ENCODE measurements around the gene BCL2L15. TPM values are rescaled to one million over a fixed set of nuclear protein-coding genes. Genes with fewer than 3 reads are reported as not detected.

The BCL2L15 gene
- total and polyA plus RNA-seq, 4 donors = 0.04 to 0.70 (median 0.11) TPM

GRCh38 chr1:113934511-113935055, 47.2 kb upstream of the BCL2L15 start:
- Histone ChIP-seq H3K9ac (ENCODE audit: low read depth in 1 of 2, low read length in 2 of 2) (no peak overlapping the region), H3K36me3 (ENCODE audit: control insufficient read depth in 4 of 4, insufficient read depth in 3 of 4, low read depth in 1 of 4, low read length in 3 of 4) (no peaks in the 10 kb centered on the region), H3K27me3 (ENCODE audit: control insufficient read depth in 4 of 4, insufficient read depth in 4 of 4, low read length in 3 of 4) (no peaks in the 10 kb centered on the region), H3K27ac (ENCODE audit: low read depth in 1 of 2, low read length in 2 of 2) (peak overlapping the region in 1 of 2 donors; percentile 28), H3K9me3 (ENCODE audit: control insufficient read depth in 4 of 4, low read length in 3 of 4) (no peaks in the 10 kb centered on the region), H3K4me1 (ENCODE audit: control insufficient read depth in 4 of 4, insufficient read depth in 4 of 4, low read length in 3 of 4) (peaks cover 11 to 46% (median 40%) of the 10 kb centered on the region in 4 donors), H3K4me3 (ENCODE audit: low read depth in 1 of 3, low read length in 3 of 3) (no peak overlapping the region)
- no peak for DNase-seq (ENCODE audit: low spot score)
- TF ChIP-seq SP1 (IDR thresholded peaks at IDR 0.05) = no peak
- no peak for TF ChIP-seq YY1 (IDR thresholded peaks at IDR 0.05)
- no peak for TF ChIP-seq JUND (IDR thresholded peaks at IDR 0.05)
- TF ChIP-seq RXRA (IDR thresholded peaks at IDR 0.05) = no peak
- no peak for TF ChIP-seq FOXA1 (IDR thresholded peaks at IDR 0.05)
- no peak for TF ChIP-seq RAD21 (IDR thresholded peaks at IDR 0.05)
- no peak for TF ChIP-seq GABPA (IDR thresholded peaks at IDR 0.05 in 1 of 2, conservative IDR thresholded peaks at IDR 0.05 in 1 of 2)
- no peak for TF ChIP-seq MAX (IDR thresholded peaks at IDR 0.05)
- TF ChIP-seq HNF4A (conservative IDR thresholded peaks at IDR 0.05) = no peak
- TF ChIP-seq, protein P1, sequence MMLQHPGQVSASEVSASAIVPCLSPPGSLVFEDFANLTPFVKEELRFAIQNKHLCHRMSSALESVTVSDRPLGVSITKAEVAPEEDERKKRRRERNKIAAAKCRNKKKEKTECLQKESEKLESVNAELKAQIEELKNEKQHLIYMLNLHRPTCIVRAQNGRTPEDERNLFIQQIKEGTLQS (IDR thresholded peaks at IDR 0.05) = no peak
- 76% methylated on average over 5 of the region's 5 CpGs for WGBS

DNA sequence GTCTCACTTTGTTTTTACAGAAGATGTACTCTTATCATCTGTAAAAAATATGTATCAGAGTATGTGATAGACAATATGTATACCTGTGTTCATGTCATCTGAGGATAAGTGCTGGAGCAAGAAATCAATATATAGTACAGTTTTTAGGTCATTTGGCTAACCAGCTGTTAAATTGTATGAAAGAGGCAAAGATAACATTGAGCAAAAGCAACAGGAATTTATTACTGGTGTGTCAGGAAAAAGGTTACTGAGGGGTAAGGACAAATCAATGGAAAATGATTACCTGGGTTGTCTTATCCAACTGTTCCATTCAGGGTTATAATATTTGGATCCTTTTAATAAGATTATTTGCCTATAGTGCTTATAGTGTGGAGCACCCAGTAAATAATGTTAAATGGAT, 46.6 kb upstream of the BCL2L15 start:
- H3K9me3 ChIP-seq (ENCODE audit: control insufficient read depth in 4 of 4, low read length in 3 of 4) = no peaks in the 10 kb centered on the region
- H3K4me1 ChIP-seq (ENCODE audit: control insufficient read depth in 4 of 4, insufficient read depth in 4 of 4, low read length in 3 of 4) = peaks cover 9 to 46% (median 37%) of the 10 kb centered on the region in 4 donors
- H3K27ac ChIP-seq (ENCODE audit: low read depth in 1 of 2, low read length in 2 of 2) = peak overlapping the region in 1 of 2 donors; percentile 28
- TF ChIP-seq EGR1 (IDR thresholded peaks at IDR 0.05; ENCODE audit: low read depth in 2 of 2) (no peak), MAX (IDR thresholded peaks at IDR 0.05) (no peak), ZBTB33 (IDR thresholded peaks at IDR 0.05) (no peak), JUND (IDR thresholded peaks at IDR 0.05) (no peak), NR2F2 (IDR thresholded peaks at IDR 0.05) (no peak), FOXA2 (IDR thresholded peaks at IDR 0.05) (no peak), HNF4A (conservative IDR thresholded peaks at IDR 0.05) (peak; percentile 10 to 15), HNF4G (IDR thresholded peaks at IDR 0.05) (no peak), TAF1 (conservative IDR thresholded peaks at IDR 0.05) (no peak), REST (IDR thresholded peaks at IDR 0.05) (no peak), FOXA1 (IDR thresholded peaks at IDR 0.05) (no peak), RXRA (IDR thresholded peaks at IDR 0.05) (peak; percentile 55 to 65), SP1 (IDR thresholded peaks at IDR 0.05) (peak; percentile 27), RAD21 (IDR thresholded peaks at IDR 0.05) (no peak)
- TF ChIP-seq, protein P1 (IDR thresholded peaks at IDR 0.05) = no peak
- TF ChIP-seq, protein P2, sequence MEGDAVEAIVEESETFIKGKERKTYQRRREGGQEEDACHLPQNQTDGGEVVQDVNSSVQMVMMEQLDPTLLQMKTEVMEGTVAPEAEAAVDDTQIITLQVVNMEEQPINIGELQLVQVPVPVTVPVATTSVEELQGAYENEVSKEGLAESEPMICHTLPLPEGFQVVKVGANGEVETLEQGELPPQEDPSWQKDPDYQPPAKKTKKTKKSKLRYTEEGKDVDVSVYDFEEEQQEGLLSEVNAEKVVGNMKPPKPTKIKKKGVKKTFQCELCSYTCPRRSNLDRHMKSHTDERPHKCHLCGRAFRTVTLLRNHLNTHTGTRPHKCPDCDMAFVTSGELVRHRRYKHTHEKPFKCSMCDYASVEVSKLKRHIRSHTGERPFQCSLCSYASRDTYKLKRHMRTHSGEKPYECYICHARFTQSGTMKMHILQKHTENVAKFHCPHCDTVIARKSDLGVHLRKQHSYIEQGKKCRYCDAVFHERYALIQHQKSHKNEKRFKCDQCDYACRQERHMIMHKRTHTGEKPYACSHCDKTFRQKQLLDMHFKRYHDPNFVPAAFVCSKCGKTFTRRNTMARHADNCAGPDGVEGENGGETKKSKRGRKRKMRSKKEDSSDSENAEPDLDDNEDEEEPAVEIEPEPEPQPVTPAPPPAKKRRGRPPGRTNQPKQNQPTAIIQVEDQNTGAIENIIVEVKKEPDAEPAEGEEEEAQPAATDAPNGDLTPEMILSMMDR (IDR thresholded peaks at IDR 0.05; ENCODE audit: low read depth, low read length, missing input control) = no peak
- H3K4me3 ChIP-seq (ENCODE audit: low read depth in 1 of 3, low read length in 3 of 3) = no peak overlapping the region
- H3K36me3 ChIP-seq (ENCODE audit: control insufficient read depth in 4 of 4, insufficient read depth in 3 of 4, low read depth in 1 of 4, low read length in 3 of 4) = no peaks in the 10 kb centered on the region
- no peak overlapping the region for H3K9ac ChIP-seq (ENCODE audit: low read depth in 1 of 2, low read length in 2 of 2)
- H3K27me3 ChIP-seq (ENCODE audit: control insufficient read depth in 4 of 4, insufficient read depth in 4 of 4, low read length in 3 of 4) = no peaks in the 10 kb centered on the region
- no peak for DNase-seq (ENCODE audit: low spot score)

All from liver (tissue), 9 donors.